SH-SY5Y (cell line): Measurements from ENCODE around the gene SNAP29.

Experiments used
- GATA2 ChIP-seq: IDR thresholded peaks from 2 replicates; pipeline ENCODE4 v1.6.1; 2011; ENCODE audit warnings: mild to moderate bottlenecking, low read depth, low read length
- GATA3 ChIP-seq: IDR thresholded peaks from 2 replicates; pipeline ENCODE4 v1.6.1; 2011; ENCODE audit warnings: low read depth, mild to moderate bottlenecking, low read length, moderate library complexity

GRCh38 chr22:20890975-20891374 is 32.2 kb downstream of the SNAP29 start:
- no peak for TF ChIP-seq GATA2
- no peak for TF ChIP-seq GATA3
